ENCODE data around the gene CEBPZ.

The CEBPZ gene

DNA sequence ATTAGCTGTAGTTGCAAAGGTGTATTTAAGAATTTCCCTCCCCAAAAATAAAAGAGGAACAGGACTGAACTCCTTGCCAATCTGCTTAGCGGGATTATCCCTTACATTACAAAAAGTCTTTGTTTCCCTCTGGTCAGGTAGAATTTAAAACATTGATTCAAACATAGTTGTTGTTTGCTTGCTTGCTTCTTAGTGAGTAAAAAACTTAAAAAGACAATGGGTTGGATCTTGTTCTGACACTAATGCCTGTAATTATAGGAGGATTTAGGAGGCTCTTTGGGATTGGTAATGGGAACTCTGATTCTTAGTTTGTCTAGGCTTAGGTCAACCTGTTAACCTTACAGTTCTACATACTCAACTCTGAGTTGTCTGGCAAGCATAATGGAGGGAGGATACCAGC, 38.8 kb downstream of the CEBPZ start:
- TF ChIP-seq CEBPB (IDR thresholded peaks at IDR 0.05), result no peak
- TF ChIP-seq ZBTB7A (IDR thresholded peaks at IDR 0.05; ENCODE audit: low read depth), result no peak
- TF ChIP-seq TCF12 (IDR thresholded peaks at IDR 0.05; ENCODE audit: low read depth), result no peak
- TF ChIP-seq YY1 (IDR thresholded peaks at IDR 0.05; ENCODE audit: low read depth), result no peak
- TF ChIP-seq CREB1 (IDR thresholded peaks at IDR 0.05; ENCODE audit: low read depth), result no peak
- TF ChIP-seq TEAD4 (IDR thresholded peaks at IDR 0.05), result no peak
- no peak for TF ChIP-seq FOXM1 (IDR thresholded peaks at IDR 0.05; ENCODE audit: borderline replicate concordance, low read depth)
- TF ChIP-seq, protein P1, sequence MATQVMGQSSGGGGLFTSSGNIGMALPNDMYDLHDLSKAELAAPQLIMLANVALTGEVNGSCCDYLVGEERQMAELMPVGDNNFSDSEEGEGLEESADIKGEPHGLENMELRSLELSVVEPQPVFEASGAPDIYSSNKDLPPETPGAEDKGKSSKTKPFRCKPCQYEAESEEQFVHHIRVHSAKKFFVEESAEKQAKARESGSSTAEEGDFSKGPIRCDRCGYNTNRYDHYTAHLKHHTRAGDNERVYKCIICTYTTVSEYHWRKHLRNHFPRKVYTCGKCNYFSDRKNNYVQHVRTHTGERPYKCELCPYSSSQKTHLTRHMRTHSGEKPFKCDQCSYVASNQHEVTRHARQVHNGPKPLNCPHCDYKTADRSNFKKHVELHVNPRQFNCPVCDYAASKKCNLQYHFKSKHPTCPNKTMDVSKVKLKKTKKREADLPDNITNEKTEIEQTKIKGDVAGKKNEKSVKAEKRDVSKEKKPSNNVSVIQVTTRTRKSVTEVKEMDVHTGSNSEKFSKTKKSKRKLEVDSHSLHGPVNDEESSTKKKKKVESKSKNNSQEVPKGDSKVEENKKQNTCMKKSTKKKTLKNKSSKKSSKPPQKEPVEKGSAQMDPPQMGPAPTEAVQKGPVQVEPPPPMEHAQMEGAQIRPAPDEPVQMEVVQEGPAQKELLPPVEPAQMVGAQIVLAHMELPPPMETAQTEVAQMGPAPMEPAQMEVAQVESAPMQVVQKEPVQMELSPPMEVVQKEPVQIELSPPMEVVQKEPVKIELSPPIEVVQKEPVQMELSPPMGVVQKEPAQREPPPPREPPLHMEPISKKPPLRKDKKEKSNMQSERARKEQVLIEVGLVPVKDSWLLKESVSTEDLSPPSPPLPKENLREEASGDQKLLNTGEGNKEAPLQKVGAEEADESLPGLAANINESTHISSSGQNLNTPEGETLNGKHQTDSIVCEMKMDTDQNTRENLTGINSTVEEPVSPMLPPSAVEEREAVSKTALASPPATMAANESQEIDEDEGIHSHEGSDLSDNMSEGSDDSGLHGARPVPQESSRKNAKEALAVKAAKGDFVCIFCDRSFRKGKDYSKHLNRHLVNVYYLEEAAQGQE (IDR thresholded peaks at IDR 0.05; ENCODE audit: low read depth), result no peak
- no peak for TF ChIP-seq EGR1 (IDR thresholded peaks at IDR 0.05)
- TF ChIP-seq NFIC (IDR thresholded peaks at IDR 0.05), result no peak
- TF ChIP-seq RAD21 (IDR thresholded peaks at IDR 0.05; ENCODE audit: low read depth), result no peak
- TF ChIP-seq EP300 (IDR thresholded peaks at IDR 0.05; ENCODE audit: borderline replicate concordance), result no peak
- TF ChIP-seq, protein P2, sequence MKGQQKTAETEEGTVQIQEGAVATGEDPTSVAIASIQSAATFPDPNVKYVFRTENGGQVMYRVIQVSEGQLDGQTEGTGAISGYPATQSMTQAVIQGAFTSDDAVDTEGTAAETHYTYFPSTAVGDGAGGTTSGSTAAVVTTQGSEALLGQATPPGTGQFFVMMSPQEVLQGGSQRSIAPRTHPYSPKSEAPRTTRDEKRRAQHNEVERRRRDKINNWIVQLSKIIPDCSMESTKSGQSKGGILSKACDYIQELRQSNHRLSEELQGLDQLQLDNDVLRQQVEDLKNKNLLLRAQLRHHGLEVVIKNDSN (IDR thresholded peaks at IDR 0.05), result no peak
- TF ChIP-seq, protein P3, sequence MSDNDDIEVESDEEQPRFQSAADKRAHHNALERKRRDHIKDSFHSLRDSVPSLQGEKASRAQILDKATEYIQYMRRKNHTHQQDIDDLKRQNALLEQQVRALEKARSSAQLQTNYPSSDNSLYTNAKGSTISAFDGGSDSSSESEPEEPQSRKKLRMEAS (IDR thresholded peaks at IDR 0.05), result no peak
- no peak for TF ChIP-seq TAF1 (IDR thresholded peaks at IDR 0.05; ENCODE audit: low read depth)

DNA sequence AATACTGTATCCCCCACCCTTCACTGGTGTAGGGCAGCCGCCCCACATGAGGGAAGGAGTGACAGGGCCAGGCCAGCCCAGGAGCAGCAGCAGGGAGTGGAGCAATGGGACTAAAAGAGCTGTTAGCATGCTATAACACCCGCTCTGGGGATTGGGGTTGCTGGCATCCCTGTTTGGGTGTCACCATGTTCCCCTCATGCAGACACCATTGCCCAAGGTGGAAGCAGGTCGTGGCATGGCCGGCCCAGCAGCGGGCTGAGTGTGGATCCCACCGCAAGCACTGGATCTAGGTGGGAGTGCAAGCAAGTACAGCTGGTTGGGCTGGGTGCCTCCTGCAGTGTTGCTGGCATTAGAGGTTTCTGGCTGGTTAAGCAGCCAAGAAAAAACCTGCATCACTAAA, 39.6 kb downstream of the CEBPZ start:
- no peak for TF ChIP-seq FOXM1 (IDR thresholded peaks at IDR 0.05; ENCODE audit: borderline replicate concordance, low read depth)
- TF ChIP-seq TEAD4 (IDR thresholded peaks at IDR 0.05), result no peak
- TF ChIP-seq EP300 (IDR thresholded peaks at IDR 0.05; ENCODE audit: borderline replicate concordance), result no peak
- TF ChIP-seq YY1 (IDR thresholded peaks at IDR 0.05; ENCODE audit: low read depth), result no peak
- TF ChIP-seq, protein P2 (IDR thresholded peaks at IDR 0.05), result no peak
- no peak for TF ChIP-seq TCF12 (IDR thresholded peaks at IDR 0.05; ENCODE audit: low read depth)
- no peak for TF ChIP-seq ZBTB7A (IDR thresholded peaks at IDR 0.05; ENCODE audit: low read depth)
- no peak for TF ChIP-seq RAD21 (IDR thresholded peaks at IDR 0.05; ENCODE audit: low read depth)
- TF ChIP-seq, protein P1 (IDR thresholded peaks at IDR 0.05; ENCODE audit: low read depth), result no peak
- TF ChIP-seq CEBPB (IDR thresholded peaks at IDR 0.05), result no peak
- TF ChIP-seq NFIC (IDR thresholded peaks at IDR 0.05), result no peak

DNA sequence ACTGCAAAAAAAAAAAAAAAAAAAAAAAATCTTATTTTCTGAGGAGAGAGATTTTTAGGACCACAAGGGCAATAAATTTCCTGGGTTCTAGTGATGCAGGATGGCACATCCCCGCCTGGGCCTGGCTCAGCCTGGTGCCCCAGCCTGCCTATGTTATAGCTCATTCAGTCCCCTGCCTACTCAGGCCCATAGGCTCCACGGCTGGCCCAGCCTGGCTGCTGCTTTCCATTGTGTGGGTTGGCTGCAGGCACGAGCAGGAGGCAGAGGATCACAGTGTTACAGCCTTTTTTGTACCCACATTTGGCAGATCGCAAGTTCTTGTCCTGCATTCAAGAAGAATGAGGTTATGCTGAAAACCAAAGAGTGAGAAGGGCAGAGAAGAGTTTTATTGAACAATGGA, 40.1 kb downstream of the CEBPZ start:
- TF ChIP-seq ZBTB7A (IDR thresholded peaks at IDR 0.05; ENCODE audit: low read depth) (no peak), NFIC (IDR thresholded peaks at IDR 0.05) (no peak), TEAD4 (IDR thresholded peaks at IDR 0.05) (no peak), YY1 (IDR thresholded peaks at IDR 0.05; ENCODE audit: low read depth) (no peak), CEBPB (IDR thresholded peaks at IDR 0.05) (no peak), TAF1 (IDR thresholded peaks at IDR 0.05; ENCODE audit: low read depth) (no peak), EP300 (IDR thresholded peaks at IDR 0.05; ENCODE audit: borderline replicate concordance) (no peak), RAD21 (IDR thresholded peaks at IDR 0.05; ENCODE audit: low read depth) (no peak), FOXM1 (IDR thresholded peaks at IDR 0.05; ENCODE audit: borderline replicate concordance, low read depth) (no peak)
- TF ChIP-seq, protein P2 (IDR thresholded peaks at IDR 0.05), result no peak
- TF ChIP-seq, protein P3 (IDR thresholded peaks at IDR 0.05), result no peak
- TF ChIP-seq, protein P1 (IDR thresholded peaks at IDR 0.05; ENCODE audit: low read depth), result no peak

DNA sequence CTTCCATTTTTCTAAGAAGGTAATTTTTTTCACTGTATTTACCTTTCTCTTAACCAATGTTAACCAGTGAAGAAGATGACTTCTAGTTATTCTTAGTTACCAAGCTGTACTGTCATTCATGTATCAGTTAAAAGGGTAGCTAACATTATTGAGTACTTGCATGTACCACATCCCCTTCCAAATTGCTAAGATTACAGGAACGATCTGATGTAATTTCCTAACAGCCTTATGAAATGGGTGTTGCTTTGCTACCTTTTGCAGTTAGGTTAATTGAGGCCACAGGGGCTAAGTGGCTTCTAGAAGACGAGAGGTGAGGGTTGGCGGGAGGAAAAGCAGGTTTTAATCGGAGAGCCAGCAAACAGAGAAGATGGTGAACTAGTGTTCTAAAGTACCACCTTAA, 41.1 kb downstream of the CEBPZ start:
- TF ChIP-seq TAF1 (IDR thresholded peaks at IDR 0.05; ENCODE audit: low read depth) (no peak), TEAD4 (IDR thresholded peaks at IDR 0.05) (no peak), EGR1 (IDR thresholded peaks at IDR 0.05) (no peak), CEBPB (IDR thresholded peaks at IDR 0.05) (no peak), FOXM1 (IDR thresholded peaks at IDR 0.05; ENCODE audit: borderline replicate concordance, low read depth) (no peak), RAD21 (IDR thresholded peaks at IDR 0.05; ENCODE audit: low read depth) (no peak), EP300 (IDR thresholded peaks at IDR 0.05; ENCODE audit: borderline replicate concordance) (no peak), NFIC (IDR thresholded peaks at IDR 0.05) (no peak), YY1 (IDR thresholded peaks at IDR 0.05; ENCODE audit: low read depth) (no peak), CREB1 (IDR thresholded peaks at IDR 0.05; ENCODE audit: low read depth) (no peak), ZBTB7A (IDR thresholded peaks at IDR 0.05; ENCODE audit: low read depth) (no peak)
- TF ChIP-seq, protein P2 (IDR thresholded peaks at IDR 0.05), result no peak
- TF ChIP-seq, protein P3 (IDR thresholded peaks at IDR 0.05), result no peak
